ENCODE data around the gene TNFRSF13B. TPM values are rescaled to one million over a fixed set of nuclear protein-coding genes. Genes with fewer than 3 reads are reported as not detected.
"Not testable (repeated sequence)": the region's sequence is repeated elsewhere in the genome, so short reads cannot be mapped to it uniquely, and the experiment has no call there.

Gene TNFRSF13B
- total RNA-seq, 2 donors from 2014 or later, result not detected

GRCh38 chr17:16962804-16963203 lies 9.1 kb downstream of the TNFRSF13B start:
- TF ChIP-seq, protein P1, sequence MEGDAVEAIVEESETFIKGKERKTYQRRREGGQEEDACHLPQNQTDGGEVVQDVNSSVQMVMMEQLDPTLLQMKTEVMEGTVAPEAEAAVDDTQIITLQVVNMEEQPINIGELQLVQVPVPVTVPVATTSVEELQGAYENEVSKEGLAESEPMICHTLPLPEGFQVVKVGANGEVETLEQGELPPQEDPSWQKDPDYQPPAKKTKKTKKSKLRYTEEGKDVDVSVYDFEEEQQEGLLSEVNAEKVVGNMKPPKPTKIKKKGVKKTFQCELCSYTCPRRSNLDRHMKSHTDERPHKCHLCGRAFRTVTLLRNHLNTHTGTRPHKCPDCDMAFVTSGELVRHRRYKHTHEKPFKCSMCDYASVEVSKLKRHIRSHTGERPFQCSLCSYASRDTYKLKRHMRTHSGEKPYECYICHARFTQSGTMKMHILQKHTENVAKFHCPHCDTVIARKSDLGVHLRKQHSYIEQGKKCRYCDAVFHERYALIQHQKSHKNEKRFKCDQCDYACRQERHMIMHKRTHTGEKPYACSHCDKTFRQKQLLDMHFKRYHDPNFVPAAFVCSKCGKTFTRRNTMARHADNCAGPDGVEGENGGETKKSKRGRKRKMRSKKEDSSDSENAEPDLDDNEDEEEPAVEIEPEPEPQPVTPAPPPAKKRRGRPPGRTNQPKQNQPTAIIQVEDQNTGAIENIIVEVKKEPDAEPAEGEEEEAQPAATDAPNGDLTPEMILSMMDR (IDR thresholded peaks at IDR 0.05), result no peak
- DNase-seq (ENCODE audit: low spot score), result no peak
- Histone ChIP-seq H3K4me1 (ENCODE audit: control insufficient read depth in 1 of 2, low read depth in 2 of 2) (no peaks in the 10 kb centered on the region), H3K27ac (no peak overlapping the region), H3K36me3 (no peaks in the 10 kb centered on the region), H3K9me3 (no peaks in the 10 kb centered on the region), H3K27me3 (replicated peaks; ENCODE audit: insufficient read depth) (no peaks in the 10 kb centered on the region), H3K4me3 (no peak overlapping the region)
- ATAC-seq (ENCODE audit: insufficient number of reproducible peaks, low FRiP score, low read depth), result no peak

GRCh38 chr17:16961792-16962191 lies 10.1 kb downstream of the TNFRSF13B start:
- Histone ChIP-seq H3K9me3 (no peaks in the 10 kb centered on the region), H3K27ac (no peak overlapping the region), H3K27me3 (replicated peaks; ENCODE audit: insufficient read depth) (no peaks in the 10 kb centered on the region), H3K4me3 (no peak overlapping the region), H3K36me3 (no peaks in the 10 kb centered on the region), H3K4me1 (ENCODE audit: control insufficient read depth in 1 of 2, low read depth in 2 of 2) (no peaks in the 10 kb centered on the region)
- TF ChIP-seq, protein P1 (IDR thresholded peaks at IDR 0.05), result no peak
- DNase-seq (ENCODE audit: low spot score) (no peak), ATAC-seq (ENCODE audit: insufficient number of reproducible peaks, low FRiP score, low read depth) (no peak)

- H3K27me3 ChIP-seq (replicated peaks; ENCODE audit: insufficient read depth); ATAC-seq (ENCODE audit: insufficient number of reproducible peaks, low FRiP score, low read depth); H3K4me3 ChIP-seq; H3K27ac ChIP-seq; H3K36me3 ChIP-seq; H3K4me1 ChIP-seq (ENCODE audit: control insufficient read depth in 1 of 2, low read depth in 2 of 2); DNase-seq (ENCODE audit: low spot score); H3K9me3 ChIP-seq: not testable (repeated sequence)
Measured at GRCh38 chr17:16961022-16961421, 10.9 kb downstream of the TNFRSF13B start.

- not testable (repeated sequence) for H3K9me3 ChIP-seq; ATAC-seq (ENCODE audit: insufficient number of reproducible peaks, low FRiP score, low read depth); H3K27me3 ChIP-seq (replicated peaks; ENCODE audit: insufficient read depth); H3K36me3 ChIP-seq; H3K4me3 ChIP-seq; DNase-seq (ENCODE audit: low spot score); H3K4me1 ChIP-seq (ENCODE audit: control insufficient read depth in 1 of 2, low read depth in 2 of 2); H3K27ac ChIP-seq
Measured at GRCh38 chr17:16955011-16955410, 16.9 kb downstream of the TNFRSF13B start.

DNA sequence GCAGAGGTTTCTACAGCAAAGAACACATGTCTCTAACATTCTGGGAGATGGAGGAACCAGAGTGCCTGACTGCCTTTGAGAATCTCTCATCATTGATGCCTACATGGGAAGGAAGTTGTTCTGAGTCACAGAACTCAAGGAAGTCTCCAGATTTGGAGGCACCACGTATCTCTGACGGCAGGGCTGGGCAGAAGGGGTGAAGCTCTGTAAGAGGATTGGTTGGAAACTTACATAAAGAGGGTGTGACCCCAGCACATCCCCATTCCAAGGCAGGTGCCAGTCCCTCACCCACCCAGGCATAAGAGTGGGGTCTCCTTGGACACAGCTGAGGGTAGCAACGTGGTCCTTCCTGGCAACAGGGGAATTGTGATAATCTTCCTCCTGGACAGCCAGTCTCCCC lies 17.4 kb downstream of the TNFRSF13B start:
- ATAC-seq (ENCODE audit: insufficient number of reproducible peaks, low FRiP score, low read depth), result no peak
- Histone ChIP-seq H3K27ac (no peak overlapping the region), H3K27me3 (replicated peaks; ENCODE audit: insufficient read depth) (no peaks in the 10 kb centered on the region), H3K4me3 (no peak overlapping the region), H3K4me1 (ENCODE audit: control insufficient read depth in 1 of 2, low read depth in 2 of 2) (no peaks in the 10 kb centered on the region), H3K9me3 (peaks cover 3% of the 10 kb centered on the region), H3K36me3 (no peaks in the 10 kb centered on the region)
- TF ChIP-seq, protein P1 (IDR thresholded peaks at IDR 0.05), result no peak
- no peak for DNase-seq (ENCODE audit: low spot score)

DNA sequence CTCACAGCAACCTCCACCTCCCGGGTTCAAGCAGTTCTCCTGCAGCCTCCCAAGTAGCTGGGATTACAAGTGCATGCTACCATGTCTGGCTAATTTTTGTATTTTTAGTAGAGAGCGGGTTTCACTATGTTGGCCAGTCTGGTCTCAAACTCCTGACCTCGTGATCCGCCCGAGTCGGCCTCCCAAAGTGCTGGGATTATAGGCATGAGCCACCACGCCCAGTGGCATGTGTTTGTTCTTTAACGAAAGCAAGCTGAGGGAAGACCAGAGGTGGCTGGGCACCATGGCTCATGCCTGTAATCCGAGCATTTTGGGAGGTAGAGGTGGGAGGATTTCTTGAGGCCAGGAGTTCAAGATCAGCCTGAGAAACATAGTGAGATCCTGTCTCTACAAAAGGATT lies 18.1 kb downstream of the TNFRSF13B start:
- H3K4me1 ChIP-seq (ENCODE audit: control insufficient read depth in 1 of 2, low read depth in 2 of 2), result no peaks in the 10 kb centered on the region
- H3K27ac ChIP-seq, result no peak overlapping the region
- DNase-seq (ENCODE audit: low spot score) (no peak), ATAC-seq (ENCODE audit: insufficient number of reproducible peaks, low FRiP score, low read depth) (no peak)
- no peak overlapping the region for H3K4me3 ChIP-seq
- TF ChIP-seq, protein P1 (IDR thresholded peaks at IDR 0.05), result no peak
- H3K27me3 ChIP-seq (replicated peaks; ENCODE audit: insufficient read depth), result no peaks in the 10 kb centered on the region
- H3K36me3 ChIP-seq, result no peaks in the 10 kb centered on the region
- H3K9me3 ChIP-seq, result peaks cover 8% of the 10 kb centered on the region
